AG04450 (cell line): ENCODE data around the gene FLACC1. TPM values are rescaled to one million over a fixed set of nuclear protein-coding genes. Genes with fewer than 3 reads are reported as not detected.

ENCODE experiments used
- CTCF ChIA-PET: fragments of 300-600, 350-600 bp; formaldehyde crosslinking; extraction: SDS; loops from one replicate; lab custom pipeline; 2022; ENCODE audit warnings: antibody characterized with exemption, inconsistent platforms; lab: Charles Lee
- POLR2A ChIA-PET: fragments of 350-600 bp; formaldehyde crosslinking; extraction: SDS; loops from one replicate; lab custom pipeline; 2021; ENCODE audit warnings: antibody characterized with exemption, inconsistent platforms; lab: Yijun Ruan, JAX
- DNase-seq: peaks from one replicate; pipeline ENCODE4 v3.0.0-alpha.2; 2011; ENCODE audit warnings: low read depth, low spot score
- H3K27ac ChIP-seq: one replicate; pipeline ENCODE4 v1.5.1; 2012; ENCODE audit warnings: low read depth, low read length, control low read depth
- H3K27me3 ChIP-seq: one replicate; pipeline ENCODE4 v1.6.0; 2012; ENCODE audit warnings: low read length; ENCODE audit not compliant: control insufficient read depth, insufficient read depth
- H3K4me3 ChIP-seq: 2 replicates; pipeline ENCODE4 v1.5.1; 2011; ENCODE audit warnings: mild to moderate bottlenecking, low read depth, low read length, control low read depth
- H3K9me3 ChIP-seq: 2 replicates; pipeline ENCODE4 v1.5.1; 2012; ENCODE audit warnings: low read length; ENCODE audit not compliant: control insufficient read depth, insufficient read depth
- CTCF ChIP-seq: IDR thresholded peaks from 2 replicates; pipeline ENCODE4 v1.5.1; 2011; ENCODE audit warnings: low read depth, low read length, control low read depth, inconsistent platforms
- polyA plus RNA-seq: library from polyadenylated mRNA; depleted of rRNA; stranded (reverse); fragments of >200 nt; gene quantifications from 2 replicates; pipeline ENCODE4 v1.2.3, GENCODE V29; 2011

FLACC1 gene
- polyA plus RNA-seq, 1 experiment: 1.1 TPM

GRCh38 chr2:201353116-201353515 is 4.0 kb downstream of the FLACC1 start:
- Histone ChIP-seq H3K27ac (no peak overlapping the region), H3K4me3 (no peak overlapping the region), H3K9me3 (peaks cover under 1% of the 10 kb centered on the region; the same call in 1 of the 2 replicates), H3K27me3 (no peaks in the 10 kb centered on the region)
- DNase-seq: no peak
- ChIA-PET POLR2A (no interaction called here), CTCF (interaction anchor here (1.2 kb wide), 1 partner anchor 11 kb away, joined by 3 read pairs; no protein-coding TSS in a partner anchor)
- TF ChIP-seq CTCF: no peak

- no peaks in the 10 kb centered on the region for H3K27me3 ChIP-seq
- CTCF ChIA-PET: interaction anchor here (1.1 kb wide), 1 partner anchor 13 kb away, joined by 3 read pairs; no protein-coding TSS in a partner anchor
Observed at GRCh38 chr2:201350879-201351278, 6.3 kb downstream of the FLACC1 start.

GRCh38 chr2:201349601-201350000 is 7.5 kb downstream of the FLACC1 start:
- POLR2A ChIA-PET: no interaction called here
- no peaks in the 10 kb centered on the region for H3K9me3 ChIP-seq
- H3K4me3 ChIP-seq: no peak overlapping the region
- no peak for DNase-seq
- no peak overlapping the region for H3K27ac ChIP-seq
- CTCF ChIA-PET: interaction anchor here (1.5 kb wide), 1 partner anchor 117 kb away, joined by 5 read pairs; no protein-coding TSS in a partner anchor
- TF ChIP-seq CTCF: no peak
- H3K27me3 ChIP-seq: no peaks in the 10 kb centered on the region

More at GRCh38 chr2:201350879-201351278, 6.3 kb downstream of the FLACC1 start:
- no peak overlapping the region for H3K4me3 ChIP-seq
- no peak for DNase-seq
- TF ChIP-seq CTCF: no peak
- no peak overlapping the region for H3K27ac ChIP-seq
- POLR2A ChIA-PET: no interaction called here
- no peaks in the 10 kb centered on the region for H3K9me3 ChIP-seq

GRCh38 chr2:201348758-201349157 is 8.4 kb downstream of the FLACC1 start:
- ChIA-PET CTCF (interaction anchor here (1.5 kb wide), 1 partner anchor 116 kb away, joined by 5 read pairs; no protein-coding TSS in a partner anchor), POLR2A (no interaction called here)
- no peak overlapping the region for H3K27ac ChIP-seq
- DNase-seq: no peak
- H3K4me3 ChIP-seq: no peak overlapping the region
- H3K27me3 ChIP-seq: no peaks in the 10 kb centered on the region
- no peak for TF ChIP-seq CTCF
- no peaks in the 10 kb centered on the region for H3K9me3 ChIP-seq

- no peak for DNase-seq
- no peak overlapping the region for H3K27ac ChIP-seq
- no peaks in the 10 kb centered on the region for H3K27me3 ChIP-seq
- no peak for TF ChIP-seq CTCF
- no peak overlapping the region for H3K4me3 ChIP-seq
- H3K9me3 ChIP-seq: no peaks in the 10 kb centered on the region
- ChIA-PET CTCF (no interaction called here), POLR2A (no interaction called here)
Observed at GRCh38 chr2:201347138-201347537, 10.0 kb downstream of the FLACC1 start.
